HEK293 (cell line): ENCODE results near the gene AKNA.

Source experiments
- BCL11B ChIP-seq: fragments of 450-650 bp; formaldehyde crosslinking; IDR thresholded peaks from 2 replicates; pipeline ENCODE4 v1.5.1; 2016; ENCODE audit warnings: low read depth, missing biosample characterization, missing genetic modification characterization
- PRDM10 ChIP-seq: fragments of 450-650 bp; formaldehyde crosslinking; IDR thresholded peaks from 2 replicates; pipeline ENCODE4 v1.5.1; 2016; ENCODE audit warnings: missing biosample characterization, missing genetic modification characterization
- YY1 ChIP-seq: fragments of 450-650 bp; formaldehyde crosslinking; IDR thresholded peaks from 2 replicates; pipeline ENCODE4 v1.5.1; 2018; ENCODE audit warnings: missing biosample characterization, missing genetic modification characterization
- ZNF610 ChIP-seq: fragments of 450-650 bp; formaldehyde crosslinking; IDR thresholded peaks from 2 replicates; pipeline ENCODE4 v1.5.1; 2016; ENCODE audit warnings: missing biosample characterization, missing genetic modification characterization, borderline replicate concordance
- ZNF629 ChIP-seq: fragments of 450-650 bp; formaldehyde crosslinking; IDR thresholded peaks from 2 replicates; pipeline ENCODE4 v1.5.1; 2017; ENCODE audit warnings: missing biosample characterization, missing genetic modification characterization
- ZNF670 ChIP-seq: fragments of 450-650 bp; formaldehyde crosslinking; IDR thresholded peaks from 2 replicates; pipeline ENCODE4 v1.5.1; 2016; ENCODE audit warnings: missing biosample characterization, missing genetic modification characterization, low read depth
- ZNF776 ChIP-seq: fragments of 450-650 bp; formaldehyde crosslinking; IDR thresholded peaks from 2 replicates; pipeline ENCODE4 v1.5.0; 2017; ENCODE audit warnings: missing biosample characterization, missing genetic modification characterization, borderline replicate concordance
- TF ChIP-seq, protein P1 (sequence below): fragments of 450-650 bp; formaldehyde crosslinking; IDR thresholded peaks from 2 replicates; pipeline ENCODE4 v1.5.1; 2016; ENCODE audit warnings: missing biosample characterization, missing genetic modification characterization
- TF ChIP-seq, protein P2 (sequence below): fragments of 450-650 bp; formaldehyde crosslinking; conservative IDR thresholded peaks from 2 replicates; pipeline ENCODE4 v1.5.1; 2016; ENCODE audit warnings: low read depth, missing biosample characterization, missing genetic modification characterization

DNA sequence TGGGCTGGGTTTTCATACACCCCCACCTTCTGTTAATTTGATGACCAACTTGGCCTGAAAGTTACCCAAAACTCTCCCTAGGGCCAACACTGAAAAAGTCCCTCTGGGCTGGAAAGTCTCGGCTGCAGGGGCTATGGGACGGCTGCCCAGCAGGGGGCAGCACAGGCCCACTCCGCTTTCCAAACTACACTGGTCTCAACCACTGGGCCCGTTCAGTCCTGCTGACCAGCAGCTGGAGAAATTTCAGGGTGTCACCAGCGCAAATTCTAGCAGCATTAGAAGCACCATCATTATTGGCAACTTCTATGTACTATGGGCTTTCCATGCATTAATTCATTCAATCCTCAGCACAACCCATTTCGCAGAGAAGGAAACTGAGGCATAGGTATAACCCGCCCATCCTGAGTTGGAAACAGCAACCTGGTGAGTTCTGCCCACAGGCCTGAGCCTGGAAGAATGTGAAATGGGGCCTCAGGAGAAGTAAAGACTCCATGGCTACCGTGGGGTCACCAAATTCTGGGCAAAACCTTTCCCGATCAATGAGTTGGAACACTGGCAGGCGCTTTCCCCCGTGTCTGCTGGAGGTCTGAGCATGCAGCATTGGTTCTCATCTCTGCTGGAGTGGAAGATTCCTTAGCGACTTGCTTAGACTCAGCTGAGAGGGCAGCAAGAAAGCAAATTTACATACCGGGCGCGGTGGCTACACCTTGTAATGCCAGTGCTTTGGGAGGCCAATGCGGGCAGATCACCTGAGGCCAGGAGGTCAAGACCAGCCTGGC is 48.5 kb downstream of the AKNA start:
- TF ChIP-seq, protein P1, sequence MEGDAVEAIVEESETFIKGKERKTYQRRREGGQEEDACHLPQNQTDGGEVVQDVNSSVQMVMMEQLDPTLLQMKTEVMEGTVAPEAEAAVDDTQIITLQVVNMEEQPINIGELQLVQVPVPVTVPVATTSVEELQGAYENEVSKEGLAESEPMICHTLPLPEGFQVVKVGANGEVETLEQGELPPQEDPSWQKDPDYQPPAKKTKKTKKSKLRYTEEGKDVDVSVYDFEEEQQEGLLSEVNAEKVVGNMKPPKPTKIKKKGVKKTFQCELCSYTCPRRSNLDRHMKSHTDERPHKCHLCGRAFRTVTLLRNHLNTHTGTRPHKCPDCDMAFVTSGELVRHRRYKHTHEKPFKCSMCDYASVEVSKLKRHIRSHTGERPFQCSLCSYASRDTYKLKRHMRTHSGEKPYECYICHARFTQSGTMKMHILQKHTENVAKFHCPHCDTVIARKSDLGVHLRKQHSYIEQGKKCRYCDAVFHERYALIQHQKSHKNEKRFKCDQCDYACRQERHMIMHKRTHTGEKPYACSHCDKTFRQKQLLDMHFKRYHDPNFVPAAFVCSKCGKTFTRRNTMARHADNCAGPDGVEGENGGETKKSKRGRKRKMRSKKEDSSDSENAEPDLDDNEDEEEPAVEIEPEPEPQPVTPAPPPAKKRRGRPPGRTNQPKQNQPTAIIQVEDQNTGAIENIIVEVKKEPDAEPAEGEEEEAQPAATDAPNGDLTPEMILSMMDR = peak; percentile 49
- TF ChIP-seq, protein P2, sequence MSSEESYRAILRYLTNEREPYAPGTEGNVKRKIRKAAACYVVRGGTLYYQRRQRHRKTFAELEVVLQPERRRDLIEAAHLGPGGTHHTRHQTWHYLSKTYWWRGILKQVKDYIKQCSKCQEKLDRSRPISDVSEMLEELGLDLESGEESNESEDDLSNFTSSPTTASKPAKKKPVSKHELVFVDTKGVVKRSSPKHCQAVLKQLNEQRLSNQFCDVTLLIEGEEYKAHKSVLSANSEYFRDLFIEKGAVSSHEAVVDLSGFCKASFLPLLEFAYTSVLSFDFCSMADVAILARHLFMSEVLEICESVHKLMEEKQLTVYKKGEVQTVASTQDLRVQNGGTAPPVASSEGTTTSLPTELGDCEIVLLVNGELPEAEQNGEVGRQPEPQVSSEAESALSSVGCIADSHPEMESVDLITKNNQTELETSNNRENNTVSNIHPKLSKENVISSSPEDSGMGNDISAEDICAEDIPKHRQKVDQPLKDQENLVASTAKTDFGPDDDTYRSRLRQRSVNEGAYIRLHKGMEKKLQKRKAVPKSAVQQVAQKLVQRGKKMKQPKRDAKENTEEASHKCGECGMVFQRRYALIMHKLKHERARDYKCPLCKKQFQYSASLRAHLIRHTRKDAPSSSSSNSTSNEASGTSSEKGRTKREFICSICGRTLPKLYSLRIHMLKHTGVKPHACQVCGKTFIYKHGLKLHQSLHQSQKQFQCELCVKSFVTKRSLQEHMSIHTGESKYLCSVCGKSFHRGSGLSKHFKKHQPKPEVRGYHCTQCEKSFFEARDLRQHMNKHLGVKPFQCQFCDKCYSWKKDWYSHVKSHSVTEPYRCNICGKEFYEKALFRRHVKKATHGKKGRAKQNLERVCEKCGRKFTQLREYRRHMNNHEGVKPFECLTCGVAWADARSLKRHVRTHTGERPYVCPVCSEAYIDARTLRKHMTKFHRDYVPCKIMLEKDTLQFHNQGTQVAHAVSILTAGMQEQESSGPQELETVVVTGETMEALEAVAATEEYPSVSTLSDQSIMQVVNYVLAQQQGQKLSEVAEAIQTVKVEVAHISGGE (tag by site-specific recombination) = no peak
- TF ChIP-seq ZNF670 (no peak), YY1 (tag by site-specific recombination) (no peak), ZNF629 (tag by site-specific recombination) (no peak), PRDM10 (tag by site-specific recombination) (no peak), BCL11B (tag by site-specific recombination) (no peak), ZNF610 (tag by site-specific recombination) (no peak), ZNF776 (tag by site-specific recombination) (no peak)
